ENCODE results near the gene MEIS2.

GRCh38 chr15:36982430-36982829 is 117.9 kb downstream of the MEIS2 start:
- TF ChIP-seq, protein P1, sequence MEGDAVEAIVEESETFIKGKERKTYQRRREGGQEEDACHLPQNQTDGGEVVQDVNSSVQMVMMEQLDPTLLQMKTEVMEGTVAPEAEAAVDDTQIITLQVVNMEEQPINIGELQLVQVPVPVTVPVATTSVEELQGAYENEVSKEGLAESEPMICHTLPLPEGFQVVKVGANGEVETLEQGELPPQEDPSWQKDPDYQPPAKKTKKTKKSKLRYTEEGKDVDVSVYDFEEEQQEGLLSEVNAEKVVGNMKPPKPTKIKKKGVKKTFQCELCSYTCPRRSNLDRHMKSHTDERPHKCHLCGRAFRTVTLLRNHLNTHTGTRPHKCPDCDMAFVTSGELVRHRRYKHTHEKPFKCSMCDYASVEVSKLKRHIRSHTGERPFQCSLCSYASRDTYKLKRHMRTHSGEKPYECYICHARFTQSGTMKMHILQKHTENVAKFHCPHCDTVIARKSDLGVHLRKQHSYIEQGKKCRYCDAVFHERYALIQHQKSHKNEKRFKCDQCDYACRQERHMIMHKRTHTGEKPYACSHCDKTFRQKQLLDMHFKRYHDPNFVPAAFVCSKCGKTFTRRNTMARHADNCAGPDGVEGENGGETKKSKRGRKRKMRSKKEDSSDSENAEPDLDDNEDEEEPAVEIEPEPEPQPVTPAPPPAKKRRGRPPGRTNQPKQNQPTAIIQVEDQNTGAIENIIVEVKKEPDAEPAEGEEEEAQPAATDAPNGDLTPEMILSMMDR (IDR thresholded peaks at IDR 0.05; ENCODE audit: insufficient read depth, low read depth, low read length) = no peak
- TF ChIP-seq EZH2 (IDR thresholded peaks at IDR 0.05; ENCODE audit: insufficient read depth, low read length) = no peak

All from astrocyte (in vitro differentiated cells and primary cell).